ENCODE results near the gene NFE2L3. TPM values are rescaled to one million over a fixed set of nuclear protein-coding genes. Genes with fewer than 3 reads are reported as not detected.

Gene NFE2L3
- total and polyA plus RNA-seq, 2 of the 8 experiments (the other 6 are each of a cell fraction or from before 2014, with no cell fraction given): 64.9 to 76.5 TPM

DNA sequence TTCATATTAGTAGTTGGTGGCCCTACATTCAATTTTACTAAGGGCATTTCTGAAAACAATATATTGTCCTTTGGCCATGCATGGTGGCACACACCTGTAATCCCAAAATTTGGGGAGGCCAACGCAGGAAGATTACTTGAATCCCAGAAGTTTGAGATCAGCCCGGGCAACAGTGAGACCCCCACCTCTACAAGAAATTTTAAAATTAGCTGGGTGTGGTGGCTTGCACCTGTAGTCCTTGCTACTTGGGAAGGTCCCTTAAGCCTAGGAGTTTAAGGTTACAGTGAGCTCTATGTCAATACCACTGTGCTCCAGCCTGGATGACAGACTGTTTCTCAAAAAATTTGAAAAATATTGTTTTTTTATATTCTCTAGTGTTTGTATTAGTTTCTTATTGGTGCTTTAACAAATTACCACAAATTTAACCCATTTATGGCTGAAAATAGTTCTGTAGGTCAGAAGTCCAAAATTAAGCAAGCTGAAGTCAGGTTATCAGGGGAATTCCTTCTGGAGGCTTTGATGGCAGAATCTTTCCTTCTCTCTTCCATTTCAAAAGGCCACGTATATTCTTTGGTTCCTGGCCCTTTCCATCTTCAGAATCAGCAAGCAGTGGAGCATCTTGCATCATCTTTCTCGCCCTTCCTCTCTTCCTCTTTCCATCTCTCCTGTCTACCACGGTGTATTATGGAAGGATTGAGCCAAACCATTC lies 62.0 kb downstream of the NFE2L3 start (continued):
- no peak for TF ChIP-seq ATF3 (IDR thresholded peaks at IDR 0.05; ENCODE audit: insufficient read depth, low read depth, low read length)
- no peak for TF ChIP-seq RXRA (IDR thresholded peaks at IDR 0.05; ENCODE audit: insufficient read depth, low read depth, low read length)
